ENCODE measurements around the gene NKTR. TPM values are rescaled to one million over a fixed set of nuclear protein-coding genes. Genes with fewer than 3 reads are reported as not detected.

Gene NKTR
- total RNA-seq, 1 experiment from 2014 or later: 39.0 TPM

- POLR2A ChIA-PET: no interaction called here
- no peak overlapping the region for H3K27ac ChIP-seq (ENCODE audit: low read length)
Observed at GRCh38 chr3:42653303-42653559, 52.7 kb downstream of the NKTR start.

GRCh38 chr3:42653560-42654330, 53.3 kb downstream of the NKTR start, which contains the start of gene ZBTB47:
TSS of gene ZBTB47 (plus strand) at chr3:42653697. CDS start at chr3:42658356, 4,659 bp downstream.
- Histone ChIP-seq H3K9me3 (ENCODE audit: control insufficient read depth, insufficient read depth, low read depth, low read length) (no peaks in the 10 kb centered on the region), H3K36me3 (ENCODE audit: control insufficient read depth, insufficient read depth, low read length) (no peaks in the 10 kb centered on the region), H3K27ac (ENCODE audit: low read length) (no peak within 1 kb of the TSS), H3K4me3 (ENCODE audit: low read depth in 2 of 2, low read length in 2 of 2) (peak within 1 kb of the TSS; percentile 48 to 49), H3K27me3 (ENCODE audit: control insufficient read depth, insufficient read depth, low read length) (no peaks in the 10 kb centered on the region), H3K4me1 (ENCODE audit: control insufficient read depth, insufficient read depth, low read length) (peaks cover 16% of the 10 kb centered on the region)
- BruUV-seq (replicated peaks): no TSS peak
- peak; percentile 40 for ATAC-seq
- TF ChIP-seq CTCF (IDR thresholded peaks at IDR 0.05) (no peak), TCF7L2 (IDR thresholded peaks at IDR 0.05; ENCODE audit: low read depth, low read length) (no peak), REST (IDR thresholded peaks at IDR 0.05; ENCODE audit: insufficient read depth in 1 of 2, low read depth in 2 of 2, low read length in 1 of 2) (no peak), POLR2AphosphoS5 (IDR thresholded peaks at IDR 0.05; ENCODE audit: low read depth, low read length) (no peak), SIN3A (IDR thresholded peaks at IDR 0.05; ENCODE audit: borderline replicate concordance, insufficient read depth, low read depth, low read length) (no peak)
- ChIA-PET CTCF (interaction anchor here (0.7 kb wide), 1 partner anchor 48 kb away, joined by 5 read pairs; no protein-coding TSS in a partner anchor), POLR2A (no interaction called here)
- DNase-seq (ENCODE audit: low read depth, low spot score): no peak
- in situ Hi-C loops (cut with HindIII; ENCODE audit: low pct_unique_long_range_greater_than_20kb, low sequenced_read_pairs) (no loop called here), intact Hi-C loops (cut with micrococcal nuclease; ENCODE audit: unreplicated experiment) (loop anchor here (5.0 kb wide), 1 partner anchor 89 kb away; no protein-coding TSS in a partner anchor)

More at GRCh38 chr3:42653303-42653559, 52.7 kb downstream of the NKTR start:
- Histone ChIP-seq H3K9me3 (ENCODE audit: control insufficient read depth, insufficient read depth, low read depth, low read length) (no peaks in the 10 kb centered on the region), H3K36me3 (ENCODE audit: control insufficient read depth, insufficient read depth, low read length) (no peaks in the 10 kb centered on the region), H3K27me3 (ENCODE audit: control insufficient read depth, insufficient read depth, low read length) (no peaks in the 10 kb centered on the region), H3K4me1 (ENCODE audit: control insufficient read depth, insufficient read depth, low read length) (peaks cover 16% of the 10 kb centered on the region), H3K4me3 (ENCODE audit: low read depth in 2 of 2, low read length in 2 of 2) (peak overlapping the region; percentile 43 to 49)
- in situ Hi-C loops (cut with HindIII; ENCODE audit: low pct_unique_long_range_greater_than_20kb, low sequenced_read_pairs): no loop called here
- ATAC-seq: peak; percentile 17; the same call in 1 of the 2 replicates
- no peak for TF ChIP-seq CTCF (IDR thresholded peaks at IDR 0.05)
- no peak for TF ChIP-seq SIN3A (IDR thresholded peaks at IDR 0.05; ENCODE audit: borderline replicate concordance, insufficient read depth, low read depth, low read length)
- no peak for TF ChIP-seq REST (IDR thresholded peaks at IDR 0.05; ENCODE audit: insufficient read depth in 1 of 2, low read depth in 2 of 2, low read length in 1 of 2)
- TF ChIP-seq POLR2AphosphoS5 (IDR thresholded peaks at IDR 0.05; ENCODE audit: low read depth, low read length): no peak
- no peak for TF ChIP-seq TCF7L2 (IDR thresholded peaks at IDR 0.05; ENCODE audit: low read depth, low read length)
- intact Hi-C loops (cut with micrococcal nuclease; ENCODE audit: unreplicated experiment): loop anchor here (5.0 kb wide), 1 partner anchor 89 kb away; no protein-coding TSS in a partner anchor
- BruUV-seq (replicated peaks): no TSS peak
- CTCF ChIA-PET: no interaction called here
- DNase-seq (ENCODE audit: low read depth, low spot score): no peak

All from Panc1 (cell line).